ENCODE measurements around the gene NUCKS1. TPM values are rescaled to one million over a fixed set of nuclear protein-coding genes. Genes with fewer than 3 reads are reported as not detected.

NUCKS1 gene
- polyA plus RNA-seq, 1 of the 3 experiments (the other 2 are of a cell fraction): 25.4 TPM

DNA sequence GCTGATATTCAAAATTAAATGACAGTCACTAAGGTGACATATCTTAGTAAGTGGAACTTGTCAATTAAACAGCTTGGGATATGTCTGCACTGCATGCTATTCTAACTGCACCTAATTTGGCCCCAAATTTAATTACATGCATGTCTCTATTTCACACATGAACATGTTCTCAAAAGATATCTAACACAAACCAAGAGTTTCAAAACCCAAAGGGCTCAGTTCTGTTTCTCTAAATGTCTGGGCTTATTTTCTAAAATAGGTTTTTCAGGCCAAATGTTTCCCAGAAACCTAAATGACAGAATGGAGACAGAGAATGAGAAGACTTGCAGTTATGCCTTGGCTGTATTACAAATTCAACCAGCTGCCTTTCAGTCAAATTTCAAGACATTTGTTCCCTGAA lies 14.0 kb upstream of the NUCKS1 start:
- Histone ChIP-seq H3K4me2 (no peak overlapping the region), H3F3A (replicated peaks; ENCODE audit: insufficient read depth) (no peaks in the 10 kb centered on the region), H3K9me3 (no peaks in the 10 kb centered on the region), H3K79me2 (ENCODE audit: insufficient read depth) (no peaks in the 10 kb centered on the region), H3K27me3 (ENCODE audit: insufficient read depth) (no peaks in the 10 kb centered on the region), H3K36me3 (replicated peaks in 1 of 2; ENCODE audit: control insufficient read depth in 1 of 2, insufficient read depth in 2 of 2, low read length in 1 of 2) (no peaks in the 10 kb centered on the region), H2AFZ (ENCODE audit: low read depth) (no peak overlapping the region), H3K9me2 (no peaks in the 10 kb centered on the region), H3K4me1 (ENCODE audit: control insufficient read depth in 1 of 2, insufficient read depth in 2 of 2, low read depth in 1 of 2, low read length in 1 of 2) (no peaks in the 10 kb centered on the region), H3K27ac (ENCODE audit: low read depth in 2 of 2, low read length in 1 of 2) (no peak overlapping the region), H4K20me1 (ENCODE audit: insufficient read depth) (no peaks in the 10 kb centered on the region), H3K9ac (no peak overlapping the region), H3K4me3 (ENCODE audit: low read depth in 2 of 2, low read length in 1 of 2) (no peak overlapping the region)
- POLR2A ChIA-PET: no interaction called here
- CTCF ChIA-PET: interaction anchor here (1.1 to 1.3 kb wide), 3 partner anchors 8 to 213 kb away, joined by 3 read pairs; no protein-coding TSS in a partner anchor
- TF ChIP-seq, protein P1, sequence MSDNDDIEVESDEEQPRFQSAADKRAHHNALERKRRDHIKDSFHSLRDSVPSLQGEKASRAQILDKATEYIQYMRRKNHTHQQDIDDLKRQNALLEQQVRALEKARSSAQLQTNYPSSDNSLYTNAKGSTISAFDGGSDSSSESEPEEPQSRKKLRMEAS (IDR thresholded peaks at IDR 0.05; ENCODE audit: low read depth): no peak
- no peak for TF ChIP-seq FOXJ3 (CRISPR knock-in tag; IDR thresholded peaks at IDR 0.05)
- TF ChIP-seq RAD21 (IDR thresholded peaks at IDR 0.05; ENCODE audit: low read length): no peak
- no peak for TF ChIP-seq ELF1 (IDR thresholded peaks at IDR 0.05)
- TF ChIP-seq FOXM1 (IDR thresholded peaks at IDR 0.05; ENCODE audit: low read depth): no peak
- TF ChIP-seq GATA2 (CRISPR knock-in tag; IDR thresholded peaks at IDR 0.05): no peak
- TF ChIP-seq NFIC (IDR thresholded peaks at IDR 0.05; ENCODE audit: borderline replicate concordance): no peak
- TF ChIP-seq GABPA (IDR thresholded peaks at IDR 0.05; ENCODE audit: low read depth): no peak
- TF ChIP-seq RCOR1 (IDR thresholded peaks at IDR 0.05; ENCODE audit: low read length): no peak
- TF ChIP-seq RFX5 (IDR thresholded peaks at IDR 0.05; ENCODE audit: low read length): no peak
- TF ChIP-seq YY1 (IDR thresholded peaks at IDR 0.05; ENCODE audit: low read depth): no peak
- no peak for TF ChIP-seq NRF1 (IDR thresholded peaks at IDR 0.05; ENCODE audit: low read depth, low read length)
- TF ChIP-seq, protein P2, sequence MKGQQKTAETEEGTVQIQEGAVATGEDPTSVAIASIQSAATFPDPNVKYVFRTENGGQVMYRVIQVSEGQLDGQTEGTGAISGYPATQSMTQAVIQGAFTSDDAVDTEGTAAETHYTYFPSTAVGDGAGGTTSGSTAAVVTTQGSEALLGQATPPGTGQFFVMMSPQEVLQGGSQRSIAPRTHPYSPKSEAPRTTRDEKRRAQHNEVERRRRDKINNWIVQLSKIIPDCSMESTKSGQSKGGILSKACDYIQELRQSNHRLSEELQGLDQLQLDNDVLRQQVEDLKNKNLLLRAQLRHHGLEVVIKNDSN (IDR thresholded peaks at IDR 0.05; ENCODE audit: borderline replicate concordance, low read depth): no peak
- TF ChIP-seq PBX3 (IDR thresholded peaks at IDR 0.05): no peak
- no peak for DNase-seq

DNA sequence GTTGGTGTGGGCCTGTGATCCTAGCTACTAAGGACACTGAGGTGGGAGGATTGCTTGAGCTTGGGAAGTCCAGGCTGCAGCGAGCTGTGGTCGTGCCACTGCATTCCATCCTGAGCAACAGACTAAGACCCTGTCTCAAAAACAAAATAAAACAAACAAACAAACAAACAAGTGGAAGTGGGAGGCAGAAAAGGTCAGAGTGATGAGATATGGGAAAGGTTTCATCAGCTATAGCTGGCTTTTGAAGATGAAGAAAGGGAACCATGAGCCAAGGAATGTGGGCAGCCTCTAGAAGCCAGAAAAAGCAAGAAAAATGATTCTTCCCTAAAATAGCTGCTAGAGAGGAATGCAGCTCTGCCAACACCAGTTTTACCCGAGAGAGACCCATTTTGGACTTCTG lies 10.6 kb upstream of the NUCKS1 start:
- ChIA-PET CTCF (interaction anchor here (1.3 to 1.8 kb wide), 3 partner anchors 31 to 217 kb away, joined by 3 to 7 read pairs (median 6); no protein-coding TSS in a partner anchor), POLR2A (no interaction called here)
- no peak overlapping the region for H2AFZ ChIP-seq (ENCODE audit: low read depth)
- H3K4me3 ChIP-seq (ENCODE audit: low read depth in 2 of 2, low read length in 1 of 2): no peak overlapping the region
- H3K79me2 ChIP-seq (ENCODE audit: insufficient read depth): no peaks in the 10 kb centered on the region
- 84% methylated on average over 3 of the region's 3 CpGs for WGBS (ENCODE audit: low lambda C conversion rate)
- H3K9ac ChIP-seq: no peak overlapping the region
- no peaks in the 10 kb centered on the region for H4K20me1 ChIP-seq (ENCODE audit: insufficient read depth)
- no peaks in the 10 kb centered on the region for H3K4me1 ChIP-seq (ENCODE audit: control insufficient read depth in 1 of 2, insufficient read depth in 2 of 2, low read depth in 1 of 2, low read length in 1 of 2)
- no peaks in the 10 kb centered on the region for H3K27me3 ChIP-seq (ENCODE audit: insufficient read depth)
- no peaks in the 10 kb centered on the region for H3F3A ChIP-seq (replicated peaks; ENCODE audit: insufficient read depth)
- H3K9me3 ChIP-seq: no peaks in the 10 kb centered on the region
- H3K4me2 ChIP-seq: no peak overlapping the region
- TF ChIP-seq RXRA (IDR thresholded peaks at IDR 0.05; ENCODE audit: borderline replicate concordance, low read depth) (no peak), RCOR1 (IDR thresholded peaks at IDR 0.05; ENCODE audit: low read length) (no peak), MXI1 (IDR thresholded peaks at IDR 0.05; ENCODE audit: low read depth, low read length) (no peak), FOXJ3 (CRISPR knock-in tag; IDR thresholded peaks at IDR 0.05) (no peak), CTCF (IDR thresholded peaks at IDR 0.05) (no peak), NFIC (IDR thresholded peaks at IDR 0.05; ENCODE audit: borderline replicate concordance) (no peak), POLR2AphosphoS5 (IDR thresholded peaks at IDR 0.05; ENCODE audit: low read depth, low read length) (no peak), ZBTB33 (IDR thresholded peaks at IDR 0.05; ENCODE audit: borderline replicate concordance, low read depth) (no peak), NRF1 (IDR thresholded peaks at IDR 0.05; ENCODE audit: low read depth, low read length) (no peak), GATA2 (CRISPR knock-in tag; IDR thresholded peaks at IDR 0.05) (no peak)
- TF ChIP-seq, protein P1 (IDR thresholded peaks at IDR 0.05; ENCODE audit: low read depth): no peak
- TF ChIP-seq, protein P3, sequence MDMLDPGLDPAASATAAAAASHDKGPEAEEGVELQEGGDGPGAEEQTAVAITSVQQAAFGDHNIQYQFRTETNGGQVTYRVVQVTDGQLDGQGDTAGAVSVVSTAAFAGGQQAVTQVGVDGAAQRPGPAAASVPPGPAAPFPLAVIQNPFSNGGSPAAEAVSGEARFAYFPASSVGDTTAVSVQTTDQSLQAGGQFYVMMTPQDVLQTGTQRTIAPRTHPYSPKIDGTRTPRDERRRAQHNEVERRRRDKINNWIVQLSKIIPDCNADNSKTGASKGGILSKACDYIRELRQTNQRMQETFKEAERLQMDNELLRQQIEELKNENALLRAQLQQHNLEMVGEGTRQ (IDR thresholded peaks at IDR 0.05; ENCODE audit: borderline replicate concordance, low read depth, low read length): no peak
- no peak overlapping the region for H3K27ac ChIP-seq (ENCODE audit: low read depth in 2 of 2, low read length in 1 of 2)
- H3K36me3 ChIP-seq (replicated peaks in 1 of 2; ENCODE audit: control insufficient read depth in 1 of 2, insufficient read depth in 2 of 2, low read length in 1 of 2): no peaks in the 10 kb centered on the region
- H3K9me2 ChIP-seq: no peaks in the 10 kb centered on the region
- no peak for DNase-seq
